Glomerular visceral epithelial cell (primary cell): ENCODE data around the gene SLC39A11.
A peak's percentile ranks its signal among the peaks of the same experiment; 100 is the strongest.

Experiments used
- DNase-seq: peaks from one replicate; pipeline ENCODE4 v3.0.0-alpha.2; 2016; ENCODE audit errors: extremely low spot score

Gene SLC39A11

GRCh38 chr17:72977771-72978417 lies 114.6 kb downstream of the SLC39A11 start:
- DNase-seq = peak; percentile 89

- DNase-seq = peak; percentile 91
These were observed 115.3 kb downstream of the SLC39A11 start for GRCh38 chr17:72976971-72977770.

- DNase-seq = no peak
These were observed 117.0 kb downstream of the SLC39A11 start for GRCh38 chr17:72975509-72975908.

- DNase-seq = no peak
These were observed 117.8 kb downstream of the SLC39A11 start for GRCh38 chr17:72974605-72975232.

- DNase-seq = no peak
These were observed 120.1 kb downstream of the SLC39A11 start for GRCh38 chr17:72972263-72972951.

- peak; percentile 35 for DNase-seq
These were observed 121.1 kb downstream of the SLC39A11 start for GRCh38 chr17:72971226-72971880.

GRCh38 chr17:72970797-72971196 lies 121.7 kb downstream of the SLC39A11 start:
- peak; percentile 52 for DNase-seq

- no peak for DNase-seq
These were observed 122.2 kb downstream of the SLC39A11 start for GRCh38 chr17:72970246-72970645.

GRCh38 chr17:72969293-72969906 lies 123.1 kb downstream of the SLC39A11 start:
- DNase-seq = no peak

GRCh38 chr17:72968798-72969197 lies 123.7 kb downstream of the SLC39A11 start:
- DNase-seq = no peak

GRCh38 chr17:72967977-72968585 lies 124.4 kb downstream of the SLC39A11 start:
- no peak for DNase-seq

GRCh38 chr17:72967277-72967970 lies 125.1 kb downstream of the SLC39A11 start:
- no peak for DNase-seq

GRCh38 chr17:72962106-72962505 lies 130.4 kb downstream of the SLC39A11 start:
- no peak for DNase-seq

- DNase-seq = no peak
These were observed 136.9 kb downstream of the SLC39A11 start for GRCh38 chr17:72955391-72956140.

GRCh38 chr17:72954579-72954978 lies 137.9 kb downstream of the SLC39A11 start:
- DNase-seq = no peak

- DNase-seq = no peak
These were observed 138.9 kb downstream of the SLC39A11 start for GRCh38 chr17:72953621-72954020.

GRCh38 chr17:72952641-72953315 lies 139.7 kb downstream of the SLC39A11 start:
- no peak for DNase-seq

- DNase-seq = no peak
These were observed 140.3 kb downstream of the SLC39A11 start for GRCh38 chr17:72952220-72952619.
